GM21381 (cell line): ENCODE measurements around the gene CEP41.
"Not testable (repeated sequence)": the region's sequence is repeated elsewhere in the genome, so short reads cannot be mapped to it uniquely, and the experiment has no call there.

Source experiments
- ATAC-seq: cut with Tn5 transposase; IDR thresholded peaks from one replicate; pipeline ENCODE4 v1.9.1; 2021; ENCODE audit warnings: mild to moderate bottlenecking, moderate library complexity; ENCODE audit not compliant: unreplicated experiment

Gene CEP41

DNA sequence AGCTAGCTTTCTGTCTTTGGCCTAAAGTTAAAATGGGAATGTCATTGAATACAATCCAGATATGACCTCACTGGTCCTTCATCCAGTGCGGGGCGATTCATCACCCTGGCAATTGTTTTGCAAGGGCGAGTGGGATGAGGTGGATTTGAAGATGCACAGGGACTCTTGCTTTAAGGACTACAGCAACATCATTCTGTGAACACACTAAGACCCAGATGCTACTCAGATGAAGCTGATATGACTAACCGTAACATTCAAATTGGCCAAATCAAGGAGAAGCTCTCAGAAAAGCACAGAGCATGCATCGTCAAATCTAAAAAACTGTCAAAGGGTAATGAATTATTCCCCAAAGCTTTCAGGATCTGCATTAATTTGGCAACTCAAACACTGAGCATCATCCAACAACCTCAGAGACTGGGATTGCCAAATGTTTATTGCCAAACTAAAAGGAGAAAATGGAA lies 47.7 kb downstream of the CEP41 start:
- ATAC-seq = no peak

DNA sequence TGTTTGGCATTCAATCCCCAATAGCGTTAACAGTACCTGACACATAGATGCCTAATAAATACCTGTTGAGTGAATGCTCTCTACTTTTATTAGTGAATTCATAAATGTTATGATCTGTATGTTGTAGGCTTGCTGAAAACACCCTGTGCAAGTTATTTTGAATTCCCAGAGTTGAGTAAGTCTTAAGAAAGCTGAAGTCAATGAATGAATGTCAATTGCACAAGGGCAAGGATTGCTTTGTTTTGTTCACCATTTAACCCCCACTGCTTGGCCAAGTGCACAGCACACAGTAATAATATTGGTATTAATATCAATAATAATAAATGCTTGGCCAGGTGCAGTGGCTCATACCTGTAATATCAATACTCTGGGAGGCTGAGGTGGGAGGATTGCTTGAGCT lies 50.3 kb downstream of the CEP41 start:
- no peak for ATAC-seq

DNA sequence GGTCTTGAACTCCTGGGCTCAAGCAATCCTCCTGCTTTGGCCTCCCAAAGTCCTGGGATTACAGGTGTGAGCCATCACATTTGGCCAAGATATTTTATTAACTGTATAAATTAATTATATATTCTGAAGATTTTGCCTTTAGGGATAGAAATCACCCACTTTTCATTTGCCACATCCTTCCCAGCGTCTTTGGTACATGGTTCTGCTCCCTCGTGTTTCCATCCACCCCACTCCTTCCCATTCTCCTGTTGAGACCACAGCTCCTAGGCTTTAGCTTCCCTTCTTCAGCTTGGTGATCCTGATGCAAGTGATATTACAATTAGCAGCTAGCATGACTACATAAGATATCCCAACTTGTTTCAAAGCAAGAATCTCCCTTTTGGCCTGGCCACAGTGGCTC lies 52.1 kb downstream of the CEP41 start:
- ATAC-seq = no peak

DNA sequence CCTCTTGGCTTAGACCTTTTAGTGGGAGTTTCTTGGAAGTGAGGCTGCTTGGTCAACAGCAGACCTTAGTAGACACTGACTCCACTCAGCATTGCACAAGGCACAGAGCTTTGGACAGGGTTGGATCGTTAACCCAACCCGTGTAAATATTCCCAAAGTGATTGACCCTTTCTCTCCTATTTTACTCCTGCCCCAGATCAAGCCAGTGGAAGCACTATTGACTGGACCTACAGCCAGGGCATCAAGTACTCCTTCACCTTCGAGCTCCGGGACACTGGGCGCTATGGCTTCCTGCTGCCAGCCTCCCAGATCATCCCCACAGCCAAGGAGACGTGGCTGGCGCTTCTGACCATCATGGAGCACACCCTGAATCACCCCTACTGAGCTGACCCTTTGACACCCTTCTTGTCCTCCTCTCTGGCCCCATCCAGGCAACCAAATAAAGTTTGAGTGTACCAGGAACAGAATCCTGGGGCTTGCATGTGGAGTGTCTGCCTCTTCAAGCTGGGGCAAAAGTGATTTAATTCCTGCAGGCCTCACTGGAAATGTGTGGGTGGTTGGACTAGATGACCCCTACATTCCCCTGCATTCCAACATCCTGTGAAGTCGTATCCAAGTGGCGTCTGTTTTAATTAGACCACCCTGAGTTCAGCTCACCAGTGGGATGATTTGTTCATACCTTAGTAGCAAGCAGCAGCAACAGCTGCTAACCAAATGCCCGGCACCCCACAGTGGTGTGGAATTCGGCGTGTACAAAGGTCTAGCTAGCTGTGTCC lies 53.0 kb downstream of the CEP41 start:
- ATAC-seq = no peak

DNA sequence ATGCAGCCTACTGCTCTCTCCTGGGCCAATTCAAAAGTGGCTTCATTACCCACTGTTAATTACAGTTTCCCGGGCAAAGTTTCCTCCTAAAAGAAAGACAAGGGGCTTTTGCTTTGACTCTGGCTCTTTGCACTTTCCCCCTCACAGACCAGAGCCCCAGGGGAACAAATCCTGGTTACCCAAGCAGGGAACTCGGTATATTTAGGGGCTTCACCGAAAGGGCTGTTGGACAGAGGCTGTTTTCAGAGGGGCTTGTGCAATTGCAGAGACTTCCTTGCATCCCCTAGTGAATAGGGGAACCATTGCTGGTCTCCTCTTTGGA lies 53.5 kb downstream of the CEP41 start:
- no peak for ATAC-seq

DNA sequence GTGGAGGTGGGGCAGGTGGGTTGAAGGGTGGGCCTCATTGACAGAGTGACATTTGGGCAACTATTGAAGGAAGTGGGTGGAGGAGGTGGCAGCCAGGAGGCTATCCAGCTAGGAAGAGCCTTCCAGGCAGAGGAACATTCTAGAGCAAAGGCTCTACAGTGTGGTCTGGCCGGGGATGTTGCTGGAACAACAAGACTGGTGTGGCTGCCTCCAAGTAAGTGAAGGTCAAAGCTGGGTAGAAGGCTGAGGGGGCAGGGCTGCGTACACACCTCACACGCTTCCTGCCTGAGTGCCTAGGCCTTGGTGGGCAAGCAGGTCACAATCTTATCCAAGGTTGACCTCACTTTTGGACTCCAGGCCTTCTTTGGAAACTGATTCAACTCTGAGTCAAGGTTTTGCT lies 53.9 kb downstream of the CEP41 start:
- ATAC-seq = no peak

DNA sequence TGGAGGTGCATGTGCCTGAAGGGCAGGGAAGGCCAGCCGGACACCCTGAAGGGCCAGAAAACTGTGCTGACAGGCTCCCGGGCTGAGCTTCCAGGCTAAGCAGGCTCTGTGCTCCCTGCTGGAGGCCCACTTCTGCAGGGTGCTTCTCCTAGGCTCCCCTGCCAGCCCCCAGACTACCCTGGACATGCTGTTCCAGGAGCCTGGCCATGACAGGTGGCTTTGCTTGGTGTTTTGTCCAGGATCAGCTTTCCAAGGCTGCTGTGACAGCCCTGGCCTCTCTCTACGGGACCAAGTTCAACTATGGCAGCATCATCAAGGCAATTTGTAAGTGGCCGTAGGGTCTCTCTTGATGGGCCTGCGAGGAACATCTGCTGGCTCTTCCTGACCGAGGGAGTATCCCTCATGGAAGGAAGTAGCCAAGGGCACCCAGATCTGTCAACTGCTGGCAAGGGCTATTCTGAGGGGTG lies 55.2 kb downstream of the CEP41 start:
- no peak for ATAC-seq

DNA sequence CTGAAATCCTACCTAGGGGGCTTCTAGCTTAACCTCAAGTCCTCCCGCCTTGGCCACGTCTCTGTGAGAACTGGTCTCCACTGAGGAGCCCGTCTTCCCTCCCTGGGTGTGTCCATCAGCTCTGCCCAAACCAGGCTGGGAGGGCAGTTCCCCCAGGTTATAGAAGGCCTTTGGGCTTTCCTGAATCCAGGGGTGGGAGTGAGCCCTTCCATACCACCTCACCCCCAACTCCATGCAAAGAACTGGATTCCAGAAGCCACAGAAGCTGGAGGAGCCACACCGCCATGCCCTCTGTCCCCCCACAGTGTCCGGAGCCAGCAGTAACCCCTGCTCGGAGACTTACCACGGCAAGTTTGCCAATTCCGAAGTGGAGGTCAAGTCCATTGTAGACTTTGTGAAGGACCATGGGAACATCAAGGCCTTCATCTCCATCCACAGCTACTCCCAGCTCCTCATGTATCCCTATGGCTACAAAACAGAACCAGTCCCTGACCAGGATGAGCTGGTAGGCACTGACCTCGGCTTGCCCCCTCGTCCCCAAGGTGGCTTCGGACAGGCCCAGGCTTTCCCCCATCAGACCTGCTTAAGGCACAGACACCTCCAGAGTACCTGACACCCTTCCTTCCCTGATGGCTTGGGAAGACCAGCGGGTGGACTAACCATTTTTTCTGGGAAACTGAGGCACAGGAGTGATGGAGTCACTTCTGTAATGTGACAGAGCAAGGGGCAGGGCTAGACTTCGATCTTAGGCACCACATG lies 55.8 kb downstream of the CEP41 start:
- ATAC-seq = no peak

DNA sequence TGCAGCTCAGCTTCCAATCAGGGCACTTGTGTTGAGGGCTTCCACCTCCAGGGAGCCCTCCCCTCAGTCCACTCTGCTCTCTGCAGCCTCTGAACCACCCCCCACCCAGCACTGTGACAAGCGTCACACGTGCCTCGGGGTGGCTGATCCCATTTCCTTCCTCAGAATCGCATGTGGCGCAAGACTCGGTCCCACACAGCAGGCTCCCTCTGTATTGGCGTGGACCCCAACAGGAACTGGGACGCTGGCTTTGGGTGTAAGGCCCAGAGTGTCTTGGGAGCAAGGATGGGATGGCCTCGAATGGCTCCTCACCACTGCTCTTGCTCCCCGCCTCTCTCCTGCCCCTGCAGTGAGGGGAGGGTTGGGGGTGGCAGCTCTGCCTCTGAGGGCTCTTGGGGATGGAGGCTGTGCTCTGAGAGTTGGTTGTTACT lies 56.4 kb downstream of the CEP41 start:
- no peak for ATAC-seq

DNA sequence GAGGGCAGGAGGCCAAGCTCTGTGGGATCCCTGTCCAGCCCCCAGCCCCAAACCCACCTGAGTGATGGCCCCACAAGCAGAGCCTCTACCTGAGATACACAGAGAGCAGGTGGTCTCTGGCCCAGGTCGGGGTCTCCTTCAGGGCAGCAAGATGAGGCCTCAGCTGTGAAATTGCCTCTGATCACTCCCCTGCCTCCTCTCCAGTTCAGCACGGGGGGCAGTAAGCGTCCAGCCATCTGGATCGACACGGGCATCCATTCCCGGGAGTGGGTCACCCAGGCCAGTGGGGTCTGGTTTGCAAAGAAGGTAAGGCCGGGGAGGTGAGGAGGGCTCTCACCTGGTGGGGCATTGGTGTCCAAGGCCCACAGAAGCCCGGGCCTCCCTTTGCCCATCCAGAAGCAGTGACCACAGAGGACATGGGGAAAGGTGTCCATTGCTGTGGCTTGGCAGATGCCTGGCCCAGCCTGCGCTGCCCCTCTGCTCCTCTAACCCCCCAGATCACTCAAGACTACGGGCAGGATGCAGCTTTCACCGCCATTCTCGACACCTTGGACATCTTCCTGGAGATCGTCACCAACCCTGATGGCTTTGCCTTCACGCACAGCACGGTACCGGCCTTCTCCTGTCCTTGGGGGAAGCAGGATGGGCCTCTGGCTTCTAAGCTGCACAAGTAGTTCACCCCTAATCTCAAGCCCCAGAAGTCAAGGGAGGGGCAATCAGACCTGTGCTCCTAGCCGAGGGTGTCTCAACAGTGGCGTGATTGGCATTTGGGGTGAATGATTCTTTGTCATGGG lies 57.4 kb downstream of the CEP41 start:
- no peak for ATAC-seq

DNA sequence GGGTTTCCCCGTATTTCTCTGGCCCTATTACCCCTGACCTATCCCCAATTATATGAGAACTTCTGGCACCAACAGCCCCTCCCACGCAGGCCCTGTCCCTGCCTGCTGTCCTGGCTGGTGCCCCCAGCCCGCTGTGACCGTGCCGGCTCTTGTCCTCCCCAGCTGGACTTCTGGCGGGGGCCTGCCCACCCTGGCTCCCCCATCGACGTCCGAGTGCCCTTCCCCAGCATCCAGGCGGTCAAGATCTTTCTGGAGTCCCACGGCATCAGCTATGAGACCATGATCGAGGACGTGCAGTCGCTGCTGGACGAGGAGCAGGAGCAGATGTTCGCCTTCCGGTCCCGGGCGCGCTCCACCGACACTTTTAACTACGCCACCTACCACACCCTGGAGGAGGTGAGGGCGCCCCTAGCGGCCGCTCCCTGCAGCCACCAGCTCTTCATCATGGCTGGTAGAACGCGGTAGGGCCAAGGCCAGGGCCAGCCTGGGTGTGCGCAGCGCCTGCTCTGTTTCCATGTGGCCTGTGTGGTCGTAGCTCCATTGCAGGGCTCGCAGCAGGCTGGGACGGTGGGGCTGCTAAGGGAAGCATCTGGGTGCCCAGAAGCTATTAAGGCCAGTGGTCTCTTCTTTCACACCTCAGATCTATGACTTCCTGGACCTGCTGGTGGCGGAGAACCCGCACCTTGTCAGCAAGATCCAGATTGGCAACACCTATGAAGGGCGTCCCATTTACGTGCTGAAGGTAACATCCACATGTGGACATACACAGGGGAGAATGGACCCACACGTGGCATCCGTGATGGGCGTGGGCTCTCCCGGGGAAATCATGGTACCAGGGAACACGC lies 59.1 kb downstream of the CEP41 start:
- ATAC-seq = no peak

DNA sequence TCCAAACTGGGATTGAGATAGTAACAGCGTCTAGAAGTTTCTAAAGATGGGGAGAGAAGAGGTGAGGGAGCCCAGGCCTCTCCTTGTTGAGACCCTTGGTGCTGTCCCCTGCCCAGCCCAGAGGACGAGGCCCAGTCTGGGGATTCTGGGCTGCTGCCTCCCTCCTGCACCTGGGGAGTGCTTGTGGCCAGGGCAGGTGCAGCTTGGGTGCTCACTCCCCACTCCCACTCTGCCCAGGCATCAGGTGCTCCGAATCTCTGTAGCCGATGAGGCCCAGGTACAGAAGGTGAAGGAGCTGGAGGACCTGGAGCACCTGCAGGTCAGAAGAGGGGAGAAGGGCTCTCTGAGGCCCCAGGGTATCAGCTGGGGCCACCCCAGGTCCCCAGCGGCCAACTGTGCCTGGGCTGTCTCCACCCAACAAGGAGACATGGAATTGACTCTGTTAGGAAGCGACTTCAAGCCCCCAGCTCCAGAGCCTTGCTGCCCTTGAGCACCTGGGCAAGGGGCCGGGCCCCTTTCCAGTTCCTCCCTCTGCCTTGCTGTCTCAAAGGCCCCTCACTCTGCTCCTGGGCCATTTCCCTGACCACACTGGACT lies 59.9 kb downstream of the CEP41 start:
- ATAC-seq = no peak

DNA sequence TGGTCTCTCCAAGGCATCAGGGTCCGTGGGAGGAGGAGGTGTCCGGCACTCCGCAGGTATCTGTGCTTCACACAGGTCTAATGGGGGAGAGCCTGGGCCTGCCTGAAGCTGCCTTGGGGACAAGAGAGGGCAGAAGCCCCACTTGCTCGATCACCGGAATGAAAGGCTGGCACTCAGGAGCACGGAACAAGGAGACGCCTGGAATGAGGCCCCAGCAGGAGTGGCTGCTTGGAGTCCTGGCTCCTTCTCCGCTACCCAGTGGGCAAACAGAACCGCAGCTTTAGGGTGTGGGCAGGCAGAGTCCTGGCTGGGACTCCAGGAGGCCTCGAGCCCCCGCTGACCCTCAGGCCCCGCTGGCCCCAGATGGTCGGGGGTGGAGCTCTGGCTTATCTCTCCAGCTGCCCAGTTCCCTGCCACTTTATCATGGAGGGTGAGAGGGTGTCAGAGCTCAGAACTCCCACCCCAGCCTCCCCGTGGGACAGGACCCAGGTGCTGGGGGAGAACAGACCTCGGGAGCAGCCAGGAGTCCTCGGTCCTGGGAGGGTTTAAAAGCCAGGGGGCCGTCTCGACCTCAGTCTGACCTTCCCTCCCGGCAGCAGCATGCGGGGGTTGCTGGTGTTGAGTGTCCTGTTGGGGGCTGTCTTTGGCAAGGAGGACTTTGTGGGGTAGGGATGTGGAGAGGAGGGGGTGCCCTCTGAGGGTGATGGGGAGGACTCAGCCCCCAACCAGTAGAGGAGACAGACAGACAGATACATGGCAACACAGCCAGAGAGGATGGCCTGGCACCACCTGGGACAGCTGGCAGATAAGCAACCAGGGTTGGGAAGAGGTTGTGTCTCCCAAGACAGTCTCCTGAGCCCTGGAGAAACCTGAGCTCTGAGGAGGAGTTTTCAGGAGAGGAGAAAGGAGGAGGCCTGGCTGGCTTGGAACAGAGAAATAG lies 60.6 kb downstream of the CEP41 start, which contains the start of gene CPA1:
Gene CPA1, plus strand, starts transcription at position 574 of the 940 bp plus-strand sequence. Its CDS starts 27 bp downstream, at position 601.
- no peak for ATAC-seq

DNA sequence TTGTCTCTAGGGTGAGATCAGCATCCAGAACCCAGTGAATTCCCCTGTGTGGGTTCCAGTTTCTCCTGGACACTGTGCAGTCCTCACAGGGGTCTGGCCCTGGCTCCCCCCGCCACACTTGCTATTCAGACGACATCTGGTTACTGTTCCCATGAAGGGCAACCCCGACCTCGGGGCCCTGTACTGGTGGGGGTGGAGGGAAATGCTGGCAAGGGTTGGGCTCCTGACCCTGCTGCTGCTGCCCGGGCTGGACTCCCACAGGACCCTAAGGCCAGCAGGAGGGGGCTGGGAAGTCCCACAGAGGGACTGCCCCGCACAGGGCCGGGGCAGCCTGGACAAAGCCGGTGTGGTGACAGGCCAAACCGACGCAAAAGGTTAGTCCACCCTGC lies 61.3 kb downstream of the CEP41 start:
- no peak for ATAC-seq

DNA sequence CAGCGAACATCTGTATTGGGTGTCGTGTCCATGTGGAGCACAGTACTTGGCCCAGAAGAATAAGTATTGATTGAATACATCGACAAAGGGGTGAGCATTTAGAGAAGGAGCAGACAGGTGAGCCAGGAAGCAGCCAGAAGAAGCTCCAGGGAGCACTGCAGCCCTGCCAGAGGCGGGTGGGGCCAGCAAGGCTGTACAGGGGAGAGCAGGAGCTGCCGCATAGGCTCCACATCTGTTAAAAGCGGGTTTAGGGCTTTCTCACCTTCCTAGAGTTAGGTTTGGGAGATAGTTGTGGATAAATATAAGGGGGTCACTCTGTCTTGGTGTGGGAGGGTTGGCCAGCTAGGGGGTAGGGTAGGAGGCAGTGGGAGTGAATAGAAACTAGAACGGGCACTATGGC lies 61.8 kb downstream of the CEP41 start:
- no peak for ATAC-seq

DNA sequence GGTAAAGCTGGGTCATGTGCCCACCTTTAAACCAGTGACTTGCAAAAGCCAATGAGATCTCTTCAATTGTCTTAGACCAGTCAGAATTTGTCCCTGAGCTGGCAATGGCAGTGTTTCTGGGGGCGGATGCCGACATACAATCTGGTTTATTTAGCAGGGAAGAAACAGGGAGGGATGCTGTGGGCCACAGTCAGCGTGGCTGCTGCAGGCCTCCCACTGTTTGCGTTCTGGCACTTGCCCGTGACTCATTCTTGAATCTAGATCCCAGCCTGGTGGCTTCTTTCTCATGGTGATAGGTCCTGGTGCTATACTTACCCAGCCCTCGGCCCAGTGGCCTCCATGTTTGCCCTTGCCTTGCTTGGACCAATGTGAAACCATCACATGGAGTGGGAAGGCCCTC lies 63.6 kb downstream of the CEP41 start:
- ATAC-seq = no peak

DNA sequence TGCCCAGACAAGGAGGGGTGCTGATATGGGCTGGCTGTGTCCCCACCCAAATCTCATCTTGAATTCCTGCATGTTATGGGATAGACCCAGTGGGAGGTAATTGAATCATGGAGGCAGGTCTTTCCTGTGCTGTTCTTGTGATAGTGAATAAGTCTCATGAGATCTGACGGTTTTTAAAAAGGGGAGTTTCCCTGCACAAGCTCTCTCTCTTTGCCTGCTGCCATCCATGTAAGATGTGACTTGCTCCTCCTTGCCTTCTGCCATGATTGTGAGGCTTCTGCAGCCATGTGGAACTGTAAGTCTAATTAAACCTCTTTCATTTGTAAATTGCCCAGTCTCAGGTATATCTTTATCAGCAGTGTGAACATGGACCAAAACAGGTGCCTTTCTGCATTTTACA lies 64.4 kb downstream of the CEP41 start:
- not testable (repeated sequence) for ATAC-seq

DNA sequence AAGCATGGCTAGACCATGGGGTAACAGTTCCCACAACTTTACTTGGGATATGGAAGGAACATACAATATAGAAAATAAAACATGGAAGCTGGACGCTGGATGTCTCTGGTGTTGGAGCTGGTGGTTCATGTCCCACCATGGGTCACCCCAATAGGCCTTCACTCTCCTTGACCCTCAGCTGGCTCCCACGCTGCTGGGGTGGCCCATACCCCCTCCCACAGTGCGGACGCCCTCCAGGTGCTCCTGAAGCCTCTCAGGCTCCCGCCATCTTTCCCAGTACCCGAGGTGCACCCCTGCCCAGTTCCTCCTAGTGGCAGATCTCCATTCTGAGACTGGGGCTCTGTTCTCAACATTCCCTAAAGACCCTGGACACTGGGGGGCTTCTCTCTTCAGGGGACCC lies 66.3 kb downstream of the CEP41 start:
- ATAC-seq = no peak
